Measurements from ENCODE around the gene MTA1. TPM values are rescaled to one million over a fixed set of nuclear protein-coding genes. Genes with fewer than 3 reads are reported as not detected.

Gene MTA1
- total and polyA plus RNA-seq, 2 donors (not counting 1 experiment from before 2014, with no cell fraction given), result 137 to 147 TPM

GRCh38 chr14:105486974-105487448, 67.4 kb downstream of the MTA1 start:
- peak overlapping the region; percentile 100 for H3K4me2 ChIP-seq (replicated peaks; ENCODE audit: low read depth, low read length, poor library complexity, severe bottlenecking)
- H3K27me3 ChIP-seq (replicated peaks in 1 of 4; ENCODE audit: control extremely low read depth in 1 of 4, control insufficient read depth in 3 of 4, insufficient read depth in 4 of 4, low read length in 3 of 4), result no peaks in the 10 kb centered on the region
- POLR2A ChIA-PET, result interaction anchor here (1.0 kb wide), 1 partner anchor 89 kb away, joined by 3 read pairs; no protein-coding TSS in a partner anchor

More at GRCh38 chr14:105486974-105487448, 67.4 kb downstream of the MTA1 start:
- H3K9me3 Mint-ChIP-seq (ENCODE audit: insufficient read depth), result no peaks in the 10 kb centered on the region
- peak overlapping the region; percentile 30 for H2AFZ ChIP-seq (ENCODE audit: insufficient read depth, low read depth, low read length, poor library complexity, severe bottlenecking)
- peaks cover 0 to 6% of the 10 kb centered on the region in 2 experiments for H3K36me3 ChIP-seq (replicated peaks in 1 of 2; ENCODE audit: control extremely low read depth in 1 of 2, control insufficient read depth in 1 of 2, extremely low read depth in 1 of 2, insufficient read depth in 2 of 2, low read length in 1 of 2)
- H3K9ac ChIP-seq (ENCODE audit: low read length), result peak overlapping the region; percentile 96
- peaks cover 9% of the 10 kb centered on the region for H3K79me2 ChIP-seq (ENCODE audit: control insufficient read depth, insufficient read depth, low read length)
- peak; percentile 85 for DNase-seq
- peak overlapping the region; percentile 95 for H3K27ac Mint-ChIP-seq
- H3K9me3 ChIP-seq (ENCODE audit: control extremely low read depth in 1 of 3, control insufficient read depth in 2 of 3, insufficient read depth in 1 of 3, low read length in 2 of 3), result no peaks in the 10 kb centered on the region
- H3K4me3 Mint-ChIP-seq, result peak overlapping the region; percentile 88
- WGBS (ENCODE audit: insufficient coverage), result 2% methylated on average over 45 of the region's 45 CpGs
- CTCF ChIA-PET, result interaction anchor here (1.5 kb wide), 2 partner anchors 46 to 116 kb away, joined by 4 to 5 read pairs; no protein-coding TSS in a partner anchor
- TF ChIP-seq CTCF (IDR thresholded peaks at IDR 0.05) (no peak), EZH2 (IDR thresholded peaks at IDR 0.05; ENCODE audit: borderline replicate concordance, insufficient read depth, low read depth, low read length, poor library complexity, severe bottlenecking) (no peak)
- ATAC-seq (ENCODE audit: low read depth), result no peak
- H4K20me1 ChIP-seq (ENCODE audit: control insufficient read depth, insufficient read depth, low read length, poor library complexity, severe bottlenecking), result peaks cover 23% of the 10 kb centered on the region
- peak overlapping the region; percentile 94 to 99 for H3K27ac ChIP-seq (ENCODE audit: low read length in 2 of 2)
- H3K4me1 Mint-ChIP-seq, result peaks cover 59% of the 10 kb centered on the region
- no peaks in the 10 kb centered on the region for H3K27me3 Mint-ChIP-seq
- intact Hi-C loops (cut with micrococcal nuclease), result loop anchor here (10.0 kb wide), 1 partner anchor 422 kb away; the partner anchor contains the start of gene GPR132
- peak overlapping the region in 4 of 5 experiments; percentile 59 to 88 (median 76) for H3K4me3 ChIP-seq (ENCODE audit: control extremely low read depth in 1 of 5, extremely low read depth in 1 of 5, insufficient read depth in 1 of 5, low read depth in 2 of 5, low read length in 4 of 5)
- H3K4me1 ChIP-seq (ENCODE audit: control insufficient read depth in 2 of 2, insufficient read depth in 2 of 2, low read length in 2 of 2), result peaks cover 50 to 77% of the 10 kb centered on the region in 2 donors
